ENCODE results near the gene FIGN. TPM values are rescaled to one million over a fixed set of nuclear protein-coding genes. Genes with fewer than 3 reads are reported as not detected.

Gene FIGN
- total and polyA plus RNA-seq, 2 experiments from 2014 or later: 1.4 to 4.5 TPM

DNA sequence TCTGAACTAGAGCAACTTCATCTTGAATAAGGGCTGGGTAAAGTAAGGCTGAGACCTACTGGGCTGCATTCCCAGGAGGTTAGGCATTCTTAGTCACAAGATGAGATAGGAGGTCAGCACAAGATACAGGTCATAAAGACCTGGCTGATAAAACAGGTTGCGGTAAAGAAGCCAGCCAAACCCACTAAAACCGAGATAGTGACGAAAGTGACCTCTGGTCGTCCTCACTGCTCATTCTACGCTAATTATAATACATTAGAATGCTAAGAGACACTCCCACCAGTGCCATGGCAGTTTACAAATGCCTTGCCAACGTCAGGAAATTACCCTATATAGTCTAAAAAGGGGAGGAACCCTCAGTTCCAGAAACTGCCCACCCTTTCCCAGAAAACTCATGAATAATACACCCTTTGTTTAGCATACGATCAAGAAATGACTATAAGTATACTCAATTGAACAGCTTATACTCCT is 109.1 kb downstream of the FIGN start:
- Histone ChIP-seq H3K4me1 (ENCODE audit: insufficient read depth) (no peaks in the 10 kb centered on the region), H3K9me3 (ENCODE audit: low read depth) (no peaks in the 10 kb centered on the region), H3K9me2 (replicated peaks; ENCODE audit: insufficient read depth) (no peaks in the 10 kb centered on the region), H3K4me2 (no peak overlapping the region), H3K27me3 (no peaks in the 10 kb centered on the region), H4K20me1 (ENCODE audit: insufficient read depth, poor library complexity, severe bottlenecking) (no peaks in the 10 kb centered on the region), H3K4me3 (no peak overlapping the region), H3K79me2 (no peaks in the 10 kb centered on the region), H3K36me3 (replicated peaks; ENCODE audit: insufficient read depth, low read depth) (no peaks in the 10 kb centered on the region), H3K27ac (peak overlapping the region; percentile 43), H2AFZ (peak overlapping the region; percentile 10)
- WGBS (ENCODE audit: low lambda C conversion rate, missing lambda C conversion rate): 70% methylated on average over 7 of the region's 7 CpGs
- peak; percentile 44 for DNase-seq (ENCODE audit: low spot score)
- TF ChIP-seq EZH2 (IDR thresholded peaks at IDR 0.05; ENCODE audit: borderline replicate concordance) (no peak), CTCF (IDR thresholded peaks at IDR 0.05; ENCODE audit: poor library complexity) (no peak), EZH2phosphoT487 (IDR thresholded peaks at IDR 0.05; ENCODE audit: low read depth, severe bottlenecking, unreplicated experiment) (no peak)

DNA sequence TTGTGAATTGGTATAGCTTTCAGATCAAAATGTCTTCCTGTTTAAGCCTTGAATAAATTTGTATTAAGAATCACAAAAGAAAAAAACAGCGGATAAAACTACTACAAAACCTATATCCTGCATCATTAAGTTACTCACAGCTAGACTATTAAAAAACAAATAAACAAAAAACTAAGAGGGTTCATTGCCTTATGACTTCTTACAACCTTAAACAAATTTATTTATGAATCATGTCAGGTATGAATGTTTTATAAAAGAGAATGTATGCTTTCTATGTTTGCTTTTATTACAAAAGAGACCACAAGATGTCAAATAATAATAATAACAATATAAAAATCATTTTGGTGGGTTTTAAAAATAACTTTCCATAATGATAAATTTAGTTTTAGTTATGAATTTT is 109.6 kb downstream of the FIGN start:
- Histone ChIP-seq H3K9me3 (ENCODE audit: low read depth) (no peaks in the 10 kb centered on the region), H2AFZ (no peak overlapping the region), H3K27me3 (no peaks in the 10 kb centered on the region), H3K79me2 (no peaks in the 10 kb centered on the region), H3K4me1 (ENCODE audit: insufficient read depth) (no peaks in the 10 kb centered on the region), H3K4me3 (no peak overlapping the region), H3K9me2 (replicated peaks; ENCODE audit: insufficient read depth) (no peaks in the 10 kb centered on the region), H3K36me3 (replicated peaks; ENCODE audit: insufficient read depth, low read depth) (no peaks in the 10 kb centered on the region), H4K20me1 (ENCODE audit: insufficient read depth, poor library complexity, severe bottlenecking) (no peaks in the 10 kb centered on the region), H3K4me2 (no peak overlapping the region), H3K27ac (peak overlapping the region; percentile 14)
- TF ChIP-seq CTCF (IDR thresholded peaks at IDR 0.05; ENCODE audit: poor library complexity): no peak
- no peak for TF ChIP-seq EZH2 (IDR thresholded peaks at IDR 0.05; ENCODE audit: borderline replicate concordance)
- TF ChIP-seq EZH2phosphoT487 (IDR thresholded peaks at IDR 0.05; ENCODE audit: low read depth, severe bottlenecking, unreplicated experiment): no peak
- WGBS (ENCODE audit: low lambda C conversion rate, missing lambda C conversion rate): 100% methylated on average over 1 of the region's 1 CpG
- DNase-seq (ENCODE audit: low spot score): no peak

- Histone ChIP-seq H3K4me2 (no peak overlapping the region), H3K9me3 (ENCODE audit: low read depth) (no peaks in the 10 kb centered on the region), H3K27me3 (no peaks in the 10 kb centered on the region), H3K79me2 (no peaks in the 10 kb centered on the region), H3K27ac (peak overlapping the region; percentile 14), H4K20me1 (ENCODE audit: insufficient read depth, poor library complexity, severe bottlenecking) (no peaks in the 10 kb centered on the region), H3K4me3 (no peak overlapping the region), H3K9me2 (replicated peaks; ENCODE audit: insufficient read depth) (no peaks in the 10 kb centered on the region), H2AFZ (no peak overlapping the region), H3K36me3 (replicated peaks; ENCODE audit: insufficient read depth, low read depth) (no peaks in the 10 kb centered on the region), H3K4me1 (ENCODE audit: insufficient read depth) (no peaks in the 10 kb centered on the region)
- 98% methylated on average over 1 of the region's 1 CpG for WGBS (ENCODE audit: low lambda C conversion rate, missing lambda C conversion rate)
- TF ChIP-seq EZH2 (IDR thresholded peaks at IDR 0.05; ENCODE audit: borderline replicate concordance) (no peak), CTCF (IDR thresholded peaks at IDR 0.05; ENCODE audit: poor library complexity) (no peak), EZH2phosphoT487 (IDR thresholded peaks at IDR 0.05; ENCODE audit: low read depth, severe bottlenecking, unreplicated experiment) (no peak)
- DNase-seq (ENCODE audit: low spot score): no peak
Observed at GRCh38 chr2:163625632-163626031, 110.2 kb downstream of the FIGN start.

All from hepatocyte (in vitro differentiated cells).